ENCODE measurements around the gene HOXB7.

DNA sequence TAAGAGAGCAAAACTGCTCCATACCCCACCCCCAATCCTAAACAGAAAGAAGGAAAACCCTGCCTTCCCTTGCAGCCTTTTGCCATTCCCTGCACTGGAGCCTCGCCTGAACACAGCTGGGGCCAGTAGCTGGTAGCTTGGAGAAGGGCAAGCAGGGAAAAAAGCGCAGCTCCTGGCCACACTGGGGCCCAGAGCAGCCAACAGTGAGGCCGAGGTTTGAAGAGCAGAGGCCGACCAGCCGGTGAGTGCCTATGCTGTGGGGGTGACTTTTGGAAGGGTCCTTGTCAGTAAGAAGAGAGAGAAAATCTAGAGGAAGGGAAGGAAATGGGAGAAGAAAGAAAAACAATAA lies 18.6 kb upstream of the HOXB7 start:
- TF ChIP-seq, protein P1, sequence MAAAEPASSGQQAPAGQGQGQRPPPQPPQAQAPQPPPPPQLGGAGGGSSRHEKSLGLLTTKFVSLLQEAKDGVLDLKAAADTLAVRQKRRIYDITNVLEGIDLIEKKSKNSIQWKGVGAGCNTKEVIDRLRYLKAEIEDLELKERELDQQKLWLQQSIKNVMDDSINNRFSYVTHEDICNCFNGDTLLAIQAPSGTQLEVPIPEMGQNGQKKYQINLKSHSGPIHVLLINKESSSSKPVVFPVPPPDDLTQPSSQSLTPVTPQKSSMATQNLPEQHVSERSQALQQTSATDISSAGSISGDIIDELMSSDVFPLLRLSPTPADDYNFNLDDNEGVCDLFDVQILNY (CRISPR knock-in tag; conservative IDR thresholded peaks at IDR 0.05): no peak
- TF ChIP-seq ZNF607 (CRISPR knock-in tag; IDR thresholded peaks at IDR 0.05; ENCODE audit: borderline replicate concordance) (no peak), YY1 (IDR thresholded peaks at IDR 0.05; ENCODE audit: insufficient read depth, insufficient replicate concordance, low read depth, low read length) (no peak), FOXP1 (IDR thresholded peaks at IDR 0.05) (no peak), FOXP1 (CRISPR knock-in tag; IDR thresholded peaks at IDR 0.05) (no peak), SOX5 (CRISPR knock-in tag; IDR thresholded peaks at IDR 0.05; ENCODE audit: borderline replicate concordance) (no peak), SOX6 (IDR thresholded peaks at IDR 0.05) (no peak), SOX6 (CRISPR knock-in tag; IDR thresholded peaks at IDR 0.05) (no peak), SETDB1 (CRISPR knock-in tag; IDR thresholded peaks at IDR 0.05; ENCODE audit: borderline replicate concordance) (no peak), FOXA1 (IDR thresholded peaks at IDR 0.05) (no peak), FOXA1 (CRISPR knock-in tag; IDR thresholded peaks at IDR 0.05) (no peak), ZNF747 (CRISPR knock-in tag; IDR thresholded peaks at IDR 0.05; ENCODE audit: borderline replicate concordance) (no peak), POLR2A (IDR thresholded peaks at IDR 0.05; ENCODE audit: insufficient read depth in 1 of 2, low read depth in 2 of 2, low read length in 2 of 2) (no peak), HOXA7 (CRISPR knock-in tag; IDR thresholded peaks at IDR 0.05) (no peak)
- TF ChIP-seq, protein P2, sequence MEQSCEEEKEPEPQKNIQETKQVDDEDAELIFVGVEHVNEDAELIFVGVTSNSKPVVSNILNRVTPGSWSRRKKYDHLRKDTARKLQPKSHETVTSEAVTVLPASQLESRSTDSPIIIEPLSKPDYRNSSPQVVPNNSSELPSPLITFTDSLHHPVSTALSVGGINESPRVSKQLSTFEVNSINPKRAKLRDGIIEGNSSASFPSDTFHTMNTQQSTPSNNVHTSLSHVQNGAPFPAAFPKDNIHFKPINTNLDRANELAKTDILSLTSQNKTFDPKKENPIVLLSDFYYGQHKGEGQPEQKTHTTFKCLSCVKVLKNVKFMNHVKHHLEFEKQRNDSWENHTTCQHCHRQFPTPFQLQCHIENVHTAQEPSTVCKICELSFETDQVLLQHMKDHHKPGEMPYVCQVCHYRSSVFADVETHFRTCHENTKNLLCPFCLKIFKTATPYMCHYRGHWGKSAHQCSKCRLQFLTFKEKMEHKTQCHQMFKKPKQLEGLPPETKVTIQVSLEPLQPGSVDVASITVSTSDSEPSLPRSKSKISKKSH (CRISPR knock-in tag; IDR thresholded peaks at IDR 0.05; ENCODE audit: borderline replicate concordance): no peak
- TF ChIP-seq, protein P3, sequence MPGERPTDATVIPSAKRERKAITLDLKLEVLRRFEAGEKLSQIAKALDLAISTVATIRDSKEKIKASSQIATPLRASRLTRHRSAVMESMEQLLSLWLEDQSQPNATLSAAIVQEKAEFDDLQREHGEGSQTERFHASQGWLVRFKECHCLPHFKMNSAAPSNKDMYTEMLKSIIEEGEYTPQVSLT (CRISPR knock-in tag; IDR thresholded peaks at IDR 0.05; ENCODE audit: borderline replicate concordance, low read depth): no peak
- TF ChIP-seq, protein P4, sequence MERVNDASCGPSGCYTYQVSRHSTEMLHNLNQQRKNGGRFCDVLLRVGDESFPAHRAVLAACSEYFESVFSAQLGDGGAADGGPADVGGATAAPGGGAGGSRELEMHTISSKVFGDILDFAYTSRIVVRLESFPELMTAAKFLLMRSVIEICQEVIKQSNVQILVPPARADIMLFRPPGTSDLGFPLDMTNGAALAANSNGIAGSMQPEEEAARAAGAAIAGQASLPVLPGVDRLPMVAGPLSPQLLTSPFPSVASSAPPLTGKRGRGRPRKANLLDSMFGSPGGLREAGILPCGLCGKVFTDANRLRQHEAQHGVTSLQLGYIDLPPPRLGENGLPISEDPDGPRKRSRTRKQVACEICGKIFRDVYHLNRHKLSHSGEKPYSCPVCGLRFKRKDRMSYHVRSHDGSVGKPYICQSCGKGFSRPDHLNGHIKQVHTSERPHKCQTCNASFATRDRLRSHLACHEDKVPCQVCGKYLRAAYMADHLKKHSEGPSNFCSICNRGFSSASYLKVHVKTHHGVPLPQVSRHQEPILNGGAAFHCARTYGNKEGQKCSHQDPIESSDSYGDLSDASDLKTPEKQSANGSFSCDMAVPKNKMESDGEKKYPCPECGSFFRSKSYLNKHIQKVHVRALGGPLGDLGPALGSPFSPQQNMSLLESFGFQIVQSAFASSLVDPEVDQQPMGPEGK (CRISPR knock-in tag; IDR thresholded peaks at IDR 0.05): no peak

All from HepG2 (cell line).